SK-N-SH (cell line): ENCODE measurements around the gene ARHGAP40. TPM values are rescaled to one million over a fixed set of nuclear protein-coding genes. Genes with fewer than 3 reads are reported as not detected.
A peak's percentile ranks its signal among the peaks of the same experiment; 100 is the strongest.

ENCODE experiments used
- CTCF ChIA-PET: fragments of 300-600, 350-600 bp; formaldehyde crosslinking; extraction: SDS; loops from one replicate; lab custom pipeline; 2021; lab: Yijun Ruan, JAX
- POLR2A ChIA-PET: fragments of 350-600 bp; sonication (Branson Sonifier 250); formaldehyde crosslinking; extraction: SDS; loops from one replicate; lab custom pipeline; 2020; ENCODE audit warnings: antibody characterized with exemption, inconsistent platforms; lab: Yijun Ruan, JAX
- DNase-seq: peaks from one replicate; pipeline ENCODE4 v3.0.0; 2012
- H2AFZ ChIP-seq: fragments of 200-600 bp; sonication (generic); 2 replicates; pipeline ENCODE4 v1.8.1; 2016; ENCODE audit warnings: antibody characterized with exemption, mild to moderate bottlenecking, low read depth
- H3F3A ChIP-seq: fragments of 200-600 bp; sonication (generic); replicated peaks from 2 replicates; pipeline ENCODE3; 2016; ENCODE audit warnings: antibody characterized with exemption, mild to moderate bottlenecking; ENCODE audit not compliant: insufficient read depth
- H3K27ac ChIP-seq, 2 experiments: fragments of 200-500 bp in 1 of 2; fragments of 200-600 bp in 1 of 2; sonication (Bioruptor generic) in 1 of 2; sonication (generic), shearing (Covaris generic) in 1 of 2; 2 replicates each; pipeline versions ENCODE4 v1.5.1 to v1.6.1; 2014 to 2016; ENCODE audit warnings: low read depth in 2 of 2, inconsistent platforms in 1 of 2, low read length in 1 of 2, mild to moderate bottlenecking in 1 of 2, mixed read lengths in 1 of 2
- H3K27me3 ChIP-seq: fragments of 200-600 bp; sonication (generic), shearing (Covaris generic); 2 replicates; pipeline ENCODE4 v1.6.1; 2016; ENCODE audit warnings: mixed run types; ENCODE audit not compliant: insufficient read depth
- H3K36me3 ChIP-seq, 2 experiments: fragments of 200-500 bp in 1 of 2; fragments of 200-600 bp in 1 of 2; sonication (Bioruptor generic) in 1 of 2; sonication (generic) in 1 of 2; replicated peaks in 1 of 2; 2 replicates each; pipeline versions ENCODE3 to v1.5.1; 2014 to 2016; ENCODE audit warnings: low read length in 1 of 2, mild to moderate bottlenecking in 1 of 2; ENCODE audit not compliant: insufficient read depth in 2 of 2, control insufficient read depth in 1 of 2
- H3K4me1 ChIP-seq, 2 experiments: fragments of 200-500 bp in 1 of 2; fragments of 200-600 bp in 1 of 2; sonication (Bioruptor generic) in 1 of 2; sonication (generic), shearing (Covaris generic) in 1 of 2; 2 replicates each; pipeline versions ENCODE4 v1.5.1 to v1.6.1; 2014 to 2016; ENCODE audit warnings: low read depth in 1 of 2, low read length in 1 of 2, mixed run types in 1 of 2; ENCODE audit not compliant: insufficient read depth in 2 of 2, control insufficient read depth in 1 of 2
- H3K4me2 ChIP-seq: fragments of 200-600 bp; sonication (generic), shearing (Covaris generic); 2 replicates; pipeline ENCODE4 v1.6.1; 2017; ENCODE audit warnings: mixed run types
- H3K4me3 ChIP-seq, 2 experiments: fragments of 200-500 bp in 1 of 2; fragments of 200-600 bp in 1 of 2; sonication (Bioruptor generic) in 1 of 2; sonication (generic), shearing (Covaris generic) in 1 of 2; 2 replicates each; pipeline versions ENCODE4 v1.5.1 to v1.8.1; 2014 to 2016; ENCODE audit warnings: low read depth in 2 of 2, inconsistent platforms in 1 of 2, low read length in 1 of 2, mild to moderate bottlenecking in 1 of 2, mixed read lengths in 1 of 2, moderate library complexity in 1 of 2
- H3K79me2 ChIP-seq: fragments of 200-600 bp; sonication (generic); 2 replicates; pipeline ENCODE4 v1.8.1; 2017; ENCODE audit warnings: mild to moderate bottlenecking; ENCODE audit not compliant: insufficient read depth
- H3K9ac ChIP-seq: fragments of 200-600 bp; sonication (generic); 2 replicates; pipeline ENCODE4 v1.6.1; 2017; ENCODE audit warnings: mixed run types
- H3K9me2 ChIP-seq: fragments of 200-600 bp; sonication (generic); 2 replicates; pipeline ENCODE4 v1.6.1; 2017; ENCODE audit warnings: mixed run types
- H3K9me3 ChIP-seq: fragments of 200-600 bp; sonication (generic); 2 replicates; pipeline ENCODE4 v1.6.1; 2017; ENCODE audit warnings: mixed run types, mild to moderate bottlenecking, moderate library complexity
- H4K20me1 ChIP-seq: fragments of 200-600 bp; sonication (generic); 2 replicates; pipeline ENCODE4 v1.6.1; 2017; ENCODE audit warnings: mild to moderate bottlenecking, mixed run types; ENCODE audit not compliant: insufficient read depth
- CTCF ChIP-seq: fragments of 200-600 bp; sonication (generic); IDR thresholded peaks from 2 replicates; pipeline ENCODE4 v1.6.1; 2017; ENCODE audit warnings: antibody characterized with exemption, mild to moderate bottlenecking, moderate library complexity
- ELF1 ChIP-seq: IDR thresholded peaks from 2 replicates; pipeline ENCODE4 v1.4.0; 2012
- EP300 ChIP-seq, 2 experiments: IDR thresholded peaks; 2 replicates each; pipeline versions ENCODE4 v1.4.0 to v1.6.1; 2012; ENCODE audit warnings: borderline replicate concordance in 1 of 2, low read depth in 1 of 2, low read length in 1 of 2
- FOXM1 ChIP-seq: IDR thresholded peaks from 2 replicates; pipeline ENCODE4 v1.4.0; 2012; ENCODE audit warnings: low read depth, mild to moderate bottlenecking
- GATA2 ChIP-seq: sonication (generic); formaldehyde crosslinking; IDR thresholded peaks from 2 replicates; pipeline ENCODE4 v1.5.0; 2020; ENCODE audit warnings: mild to moderate bottlenecking, missing genetic modification reagents
- MAX ChIP-seq: IDR thresholded peaks from 2 replicates; pipeline ENCODE4 v1.4.0; 2012; ENCODE audit warnings: low read depth
- MXI1 ChIP-seq: IDR thresholded peaks from 2 replicates; pipeline ENCODE4 v1.6.1; 2012; ENCODE audit warnings: mild to moderate bottlenecking, low read depth, low read length, improper control_type of control experiment
- NRF1 ChIP-seq: IDR thresholded peaks from 2 replicates; pipeline ENCODE4 v1.6.1; 2012; ENCODE audit warnings: low read depth, mild to moderate bottlenecking, low read length
- POLR2AphosphoS5 ChIP-seq: IDR thresholded peaks from 2 replicates; pipeline ENCODE4 v1.6.1; 2012; ENCODE audit warnings: low read depth, low read length
- RCOR1 ChIP-seq: fragments of 150-350 bp; IDR thresholded peaks from 2 replicates; pipeline ENCODE4 v1.6.1; 2017; ENCODE audit warnings: antibody characterized with exemption, low read length
- REST ChIP-seq: IDR thresholded peaks from 2 replicates; pipeline ENCODE4 v1.6.1; 2012; ENCODE audit warnings: mild to moderate bottlenecking, low read depth, low read length, moderate library complexity
- RFX5 ChIP-seq: IDR thresholded peaks from 2 replicates; pipeline ENCODE4 v1.6.1; 2012; ENCODE audit warnings: mild to moderate bottlenecking, improper control_type of control experiment, low read length
- RXRA ChIP-seq: IDR thresholded peaks from 2 replicates; pipeline ENCODE4 v1.4.0; 2012; ENCODE audit warnings: low read depth, mild to moderate bottlenecking, borderline replicate concordance
- SIN3A ChIP-seq: IDR thresholded peaks from 2 replicates; pipeline ENCODE4 v1.6.1; 2012; ENCODE audit warnings: low read depth, mild to moderate bottlenecking, low read length, moderate library complexity, borderline replicate concordance
- SMC3 ChIP-seq: IDR thresholded peaks from 2 replicates; pipeline ENCODE4 v1.6.1; 2012; ENCODE audit warnings: low read depth, low read length, improper control_type of control experiment
- TAF1 ChIP-seq: IDR thresholded peaks from 2 replicates; pipeline ENCODE4 v1.6.1; 2012; ENCODE audit warnings: low read depth, mild to moderate bottlenecking, low read length, moderate library complexity, borderline replicate concordance
- USF2 ChIP-seq: fragments of 150-350 bp; IDR thresholded peaks from 2 replicates; pipeline ENCODE4 v1.6.1; 2017; ENCODE audit warnings: antibody characterized with exemption, low read length, low read depth, borderline replicate concordance
- YY1 ChIP-seq: IDR thresholded peaks from 2 replicates; pipeline ENCODE4 v1.4.0; 2012; ENCODE audit warnings: low read depth, mild to moderate bottlenecking
- WGBS: methylation state at CpG from one replicate; pipeline ENCODE4 v1.1.6; 2017; ENCODE audit warnings: low lambda C conversion rate; 5-methylcytosine and 5-hydroxymethylcytosine counted together
- polyA plus RNA-seq, 3 experiments: library from polyadenylated mRNA; depleted of rRNA; stranded (reverse); fragments of >200 nt; gene quantifications; 2 replicates each; pipeline ENCODE4 v1.2.3, GENCODE V29; 2012
- TF ChIP-seq, protein P1 (sequence below): fragments of 150-350 bp; IDR thresholded peaks from 2 replicates; pipeline ENCODE4 v1.6.1; 2016; ENCODE audit warnings: mild to moderate bottlenecking, low read depth, low read length

The ARHGAP40 gene
- polyA plus RNA-seq, 1 of the 3 experiments (the other 2 are of a cell fraction) = 0.02 TPM

DNA sequence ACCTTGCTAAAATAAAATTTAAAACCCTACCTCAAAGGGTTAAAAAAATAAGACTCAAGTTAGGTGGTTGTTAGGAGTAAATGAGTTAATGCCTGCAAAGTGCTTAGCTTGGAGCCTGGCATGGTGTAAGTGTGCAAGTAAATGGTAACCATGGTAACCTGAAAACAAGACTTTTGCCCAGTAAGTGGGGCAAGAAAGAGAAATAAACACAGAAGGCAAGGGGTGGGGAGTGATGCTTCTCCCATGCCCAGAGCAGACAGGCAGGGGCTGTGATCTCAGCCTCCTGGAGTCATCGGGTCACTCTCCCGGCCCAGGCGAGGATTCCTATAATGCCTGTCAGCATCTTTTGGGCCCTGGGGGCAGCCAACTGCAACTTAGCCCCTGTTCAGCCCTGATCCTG is 63.5 kb downstream of the ARHGAP40 start:
- peaks cover 6% of the 10 kb centered on the region for H3K27me3 ChIP-seq
- no peak overlapping the region for H3K4me3 ChIP-seq
- H3K79me2 ChIP-seq = no peaks in the 10 kb centered on the region
- H3K4me1 ChIP-seq = peaks cover 0 to 20% of the 10 kb centered on the region in 2 experiments; a peak in 1 of 4 replicates
- WGBS = 28% methylated on average over 3 of the region's 3 CpGs
- H3K9me2 ChIP-seq = no peaks in the 10 kb centered on the region
- no peak overlapping the region for H3K27ac ChIP-seq
- no peak overlapping the region for H3K4me2 ChIP-seq
- H3K9me3 ChIP-seq = no peaks in the 10 kb centered on the region
- peak; percentile 52 for DNase-seq
- TF ChIP-seq ELF1 (no peak), RCOR1 (no peak)
- H3K36me3 ChIP-seq = no peaks in the 10 kb centered on the region
- ChIA-PET POLR2A (no interaction called here), CTCF (interaction anchor here (2.1 to 3.7 kb wide), 3 partner anchors 17 to 67 kb away, joined by 7 to 26 read pairs (median 25); partner anchors contain the start of gene SLC32A1)
- H4K20me1 ChIP-seq = no peaks in the 10 kb centered on the region
- no peaks in the 10 kb centered on the region for H3F3A ChIP-seq
- H2AFZ ChIP-seq = no peak overlapping the region
- H3K9ac ChIP-seq = no peak overlapping the region

DNA sequence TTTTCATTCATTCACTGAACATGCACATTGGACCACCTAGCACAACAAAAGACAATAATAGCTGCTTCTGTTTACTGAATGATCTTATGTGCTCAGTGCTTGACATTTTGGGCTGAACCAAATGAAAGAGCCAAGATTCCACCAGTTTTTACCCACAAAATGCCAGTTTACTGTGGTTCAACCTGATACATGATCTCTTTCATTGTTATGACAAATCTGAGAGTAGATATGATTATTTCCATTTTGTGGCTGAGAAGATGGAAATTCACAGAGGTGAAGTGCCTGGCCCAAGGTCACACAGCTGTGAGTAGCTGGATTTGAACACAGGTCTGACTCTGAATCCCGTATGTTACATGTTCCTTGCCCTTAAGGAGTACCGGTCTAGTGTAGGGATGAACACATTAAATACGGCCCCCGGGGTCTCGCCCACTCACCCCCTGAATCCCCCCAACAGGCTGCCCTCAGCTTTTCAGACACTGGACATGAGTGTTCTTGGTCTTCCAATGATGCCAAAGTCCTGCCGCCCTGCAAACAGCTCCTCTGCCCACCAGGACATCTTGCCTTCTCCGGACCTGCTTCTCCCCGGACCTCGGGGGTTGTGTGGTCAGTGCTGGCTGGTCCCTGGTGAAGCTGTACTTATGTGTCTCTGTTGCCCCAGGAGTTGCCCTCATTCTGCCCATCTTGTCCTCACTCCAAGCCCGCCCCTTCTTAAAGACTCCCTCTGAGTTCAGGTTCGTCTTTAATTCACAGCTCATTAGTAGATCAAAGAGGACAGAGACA is 64.1 kb downstream of the ARHGAP40 start:
- 44% methylated on average over 10 of the region's 11 CpGs for WGBS
- ChIA-PET POLR2A (no interaction called here), CTCF (interaction anchor here (1.1 to 3.7 kb wide), 7 partner anchors 9 to 87 kb away, joined by 3 to 26 read pairs (median 7); partner anchors contain the start of gene SLC32A1)
- TF ChIP-seq MAX = no peak
- TF ChIP-seq, protein P1, sequence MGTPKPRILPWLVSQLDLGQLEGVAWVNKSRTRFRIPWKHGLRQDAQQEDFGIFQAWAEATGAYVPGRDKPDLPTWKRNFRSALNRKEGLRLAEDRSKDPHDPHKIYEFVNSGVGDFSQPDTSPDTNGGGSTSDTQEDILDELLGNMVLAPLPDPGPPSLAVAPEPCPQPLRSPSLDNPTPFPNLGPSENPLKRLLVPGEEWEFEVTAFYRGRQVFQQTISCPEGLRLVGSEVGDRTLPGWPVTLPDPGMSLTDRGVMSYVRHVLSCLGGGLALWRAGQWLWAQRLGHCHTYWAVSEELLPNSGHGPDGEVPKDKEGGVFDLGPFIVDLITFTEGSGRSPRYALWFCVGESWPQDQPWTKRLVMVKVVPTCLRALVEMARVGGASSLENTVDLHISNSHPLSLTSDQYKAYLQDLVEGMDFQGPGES = no peak
- TF ChIP-seq REST = no peak
- TF ChIP-seq SIN3A = no peak
- TF ChIP-seq MXI1 = no peak
- TF ChIP-seq NRF1 = no peak
- TF ChIP-seq EP300 (IDR thresholded peaks at IDR 0.05; ENCODE audit: borderline replicate concordance in 1 of 2, low read depth in 1 of 2, low read length in 1 of 2) = no peak
- TF ChIP-seq TAF1 = no peak
- TF ChIP-seq YY1 = no peak
- no peak for TF ChIP-seq CTCF
- TF ChIP-seq SMC3 = no peak
- no peak for TF ChIP-seq FOXM1
- no peak for TF ChIP-seq RXRA
- no peak for TF ChIP-seq ELF1
- no peak for TF ChIP-seq GATA2 (CRISPR knock-in tag)
- no peak for TF ChIP-seq RFX5
- TF ChIP-seq USF2 = no peak
- TF ChIP-seq POLR2AphosphoS5 = no peak

More for the DNA sequence above, 64.1 kb downstream of the ARHGAP40 start:
- no peak overlapping the region for H3K4me2 ChIP-seq
- no peaks in the 10 kb centered on the region for H3K9me2 ChIP-seq
- no peak overlapping the region for H3K9ac ChIP-seq
- H3K9me3 ChIP-seq = no peaks in the 10 kb centered on the region
- no peaks in the 10 kb centered on the region for H4K20me1 ChIP-seq
- no peak overlapping the region for H3K4me3 ChIP-seq
- H3K4me1 ChIP-seq = peaks cover 0 to 20% of the 10 kb centered on the region in 2 experiments; a peak in 1 of 4 replicates
- H3K79me2 ChIP-seq = no peaks in the 10 kb centered on the region
- no peaks in the 10 kb centered on the region for H3K36me3 ChIP-seq
- no peak for DNase-seq
- H3F3A ChIP-seq = no peaks in the 10 kb centered on the region
- no peak overlapping the region for H2AFZ ChIP-seq
- peaks cover 6% of the 10 kb centered on the region for H3K27me3 ChIP-seq
- H3K27ac ChIP-seq = peak overlapping the region in 1 of 2 experiments; percentile 17; a peak in 1 of 4 replicates
